ENCODE results near the gene LPCAT1. TPM values are rescaled to one million over a fixed set of nuclear protein-coding genes. Genes with fewer than 3 reads are reported as not detected.

The LPCAT1 gene
- total and polyA plus RNA-seq, 10 of the 15 experiments (the other 5 are each of a cell fraction or from before 2014, with no cell fraction given) = 2.3 to 109 (median 72.7) TPM

GRCh38 chr5:1480217-1480616, 43.5 kb downstream of the LPCAT1 start (continued):
- TF ChIP-seq PRDM15 (CRISPR knock-in tag; IDR thresholded peaks at IDR 0.05) = no peak
- TF ChIP-seq CREM (IDR thresholded peaks at IDR 0.05; ENCODE audit: low read depth) = peak; percentile 10; the same call in 1 of the 2 replicates
- no peak for TF ChIP-seq ZBED1 (IDR thresholded peaks at IDR 0.05; ENCODE audit: borderline replicate concordance)
- no peak for TF ChIP-seq ETV6 (conservative IDR thresholded peaks at IDR 0.05 in 1 of 2, IDR thresholded peaks at IDR 0.05 in 1 of 2; ENCODE audit: borderline replicate concordance in 1 of 2, low read depth in 1 of 2)
- TF ChIP-seq BHLHE40 (IDR thresholded peaks at IDR 0.05; ENCODE audit: borderline replicate concordance in 1 of 2, low read depth in 2 of 2, low read length in 1 of 2) = peak in 1 of 2 experiments; percentile 18; a peak in 1 of 4 replicates
- no peak for TF ChIP-seq GATAD2B (conservative IDR thresholded peaks at IDR 0.05; ENCODE audit: low read depth)
- TF ChIP-seq EP300 (IDR thresholded peaks at IDR 0.05; ENCODE audit: borderline replicate concordance in 1 of 2, control insufficient read depth in 1 of 2, low read depth in 2 of 2, low read length in 2 of 2) = peak in 1 of 2 experiments; percentile 14; a peak in 1 of 4 replicates
- no peak for TF ChIP-seq RB1 (IDR thresholded peaks at IDR 0.05; ENCODE audit: borderline replicate concordance)
- TF ChIP-seq SPI1 (IDR thresholded peaks at IDR 0.05; ENCODE audit: borderline replicate concordance, insufficient read depth, low read depth, low read length) = peak; percentile 5; the same call in 1 of the 2 replicates
- peak; percentile 55 to 71; a peak in 2 of 4 replicates for TF ChIP-seq IKZF2 (IDR thresholded peaks at IDR 0.05)
- TF ChIP-seq SMC3 (IDR thresholded peaks at IDR 0.05; ENCODE audit: borderline replicate concordance, low read length) = 0 out of 2 replicates have a peak, but pooled peaks have one; percentile 6
- no peak for TF ChIP-seq EGR1 (IDR thresholded peaks at IDR 0.05; ENCODE audit: borderline replicate concordance in 1 of 2, low read depth in 2 of 2, low read length in 2 of 2)
